GM12874 (cell line): Measurements from ENCODE around the gene PRKCE.

Source experiments
- TF ChIP-seq, protein P1 (sequence below): IDR thresholded peaks from 2 replicates; pipeline ENCODE4 v1.5.1; 2011; ENCODE audit warnings: low read depth, mild to moderate bottlenecking, control low read depth, low read length, moderate library complexity; ENCODE audit not compliant: insufficient read depth

PRKCE gene

DNA sequence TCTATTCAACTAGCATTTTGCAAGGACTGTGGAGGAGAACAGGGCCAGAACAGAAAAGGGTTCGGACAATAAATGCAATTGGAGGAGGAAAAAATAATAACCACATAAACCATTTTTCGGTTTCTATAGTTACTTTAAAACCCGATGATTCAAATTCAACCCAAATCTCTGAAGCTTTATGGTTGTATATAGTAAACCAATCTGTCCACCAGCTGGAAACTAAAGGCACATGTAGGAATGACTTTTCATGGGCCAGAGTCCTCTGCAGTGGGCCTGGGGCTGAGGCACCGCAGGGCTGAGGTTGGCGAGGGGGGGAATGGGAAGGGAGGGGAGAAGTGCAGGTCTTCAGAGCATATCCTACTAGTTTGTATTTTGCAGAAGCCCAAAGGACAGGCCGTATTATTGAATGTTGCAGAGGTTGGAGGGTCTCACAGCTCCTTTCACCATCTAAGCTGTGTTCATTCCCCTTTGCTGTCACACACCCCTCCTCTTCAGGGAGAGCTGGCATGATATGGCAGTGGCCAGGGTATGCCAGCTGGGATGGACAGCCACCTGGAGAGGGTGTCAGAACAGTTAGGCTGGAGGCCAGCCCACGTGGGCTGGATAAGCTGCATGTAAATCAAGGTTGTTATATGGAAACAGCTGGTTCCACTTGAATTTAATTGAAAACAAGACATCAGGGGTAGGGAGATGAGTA, 267.1 kb downstream of the PRKCE start:
- TF ChIP-seq, protein P1, sequence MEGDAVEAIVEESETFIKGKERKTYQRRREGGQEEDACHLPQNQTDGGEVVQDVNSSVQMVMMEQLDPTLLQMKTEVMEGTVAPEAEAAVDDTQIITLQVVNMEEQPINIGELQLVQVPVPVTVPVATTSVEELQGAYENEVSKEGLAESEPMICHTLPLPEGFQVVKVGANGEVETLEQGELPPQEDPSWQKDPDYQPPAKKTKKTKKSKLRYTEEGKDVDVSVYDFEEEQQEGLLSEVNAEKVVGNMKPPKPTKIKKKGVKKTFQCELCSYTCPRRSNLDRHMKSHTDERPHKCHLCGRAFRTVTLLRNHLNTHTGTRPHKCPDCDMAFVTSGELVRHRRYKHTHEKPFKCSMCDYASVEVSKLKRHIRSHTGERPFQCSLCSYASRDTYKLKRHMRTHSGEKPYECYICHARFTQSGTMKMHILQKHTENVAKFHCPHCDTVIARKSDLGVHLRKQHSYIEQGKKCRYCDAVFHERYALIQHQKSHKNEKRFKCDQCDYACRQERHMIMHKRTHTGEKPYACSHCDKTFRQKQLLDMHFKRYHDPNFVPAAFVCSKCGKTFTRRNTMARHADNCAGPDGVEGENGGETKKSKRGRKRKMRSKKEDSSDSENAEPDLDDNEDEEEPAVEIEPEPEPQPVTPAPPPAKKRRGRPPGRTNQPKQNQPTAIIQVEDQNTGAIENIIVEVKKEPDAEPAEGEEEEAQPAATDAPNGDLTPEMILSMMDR = no peak

DNA sequence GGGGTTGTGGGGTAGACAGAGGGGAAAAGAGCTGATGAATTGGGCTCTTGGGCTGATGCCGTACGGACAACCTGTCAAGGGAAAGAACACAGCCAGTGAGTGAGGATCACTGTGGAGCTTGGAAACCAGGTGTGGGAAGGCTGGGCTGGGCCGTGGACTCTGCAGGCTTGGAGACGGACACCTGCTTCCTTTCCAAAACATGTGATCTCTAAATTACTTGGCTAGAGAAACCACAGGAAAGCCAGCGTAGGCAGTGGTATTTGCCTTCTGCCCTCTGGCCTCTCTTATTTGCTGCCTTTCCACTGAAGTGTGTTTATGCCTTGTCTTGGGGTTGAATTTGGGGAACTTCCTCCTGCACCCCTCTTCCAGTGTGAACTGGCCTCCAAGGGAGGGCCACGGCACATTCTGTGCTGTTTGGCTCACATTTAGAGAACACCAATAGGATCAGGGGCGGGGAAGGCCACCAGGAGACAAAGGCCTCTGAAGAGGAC, 267.7 kb downstream of the PRKCE start:
- TF ChIP-seq, protein P1 = no peak

DNA sequence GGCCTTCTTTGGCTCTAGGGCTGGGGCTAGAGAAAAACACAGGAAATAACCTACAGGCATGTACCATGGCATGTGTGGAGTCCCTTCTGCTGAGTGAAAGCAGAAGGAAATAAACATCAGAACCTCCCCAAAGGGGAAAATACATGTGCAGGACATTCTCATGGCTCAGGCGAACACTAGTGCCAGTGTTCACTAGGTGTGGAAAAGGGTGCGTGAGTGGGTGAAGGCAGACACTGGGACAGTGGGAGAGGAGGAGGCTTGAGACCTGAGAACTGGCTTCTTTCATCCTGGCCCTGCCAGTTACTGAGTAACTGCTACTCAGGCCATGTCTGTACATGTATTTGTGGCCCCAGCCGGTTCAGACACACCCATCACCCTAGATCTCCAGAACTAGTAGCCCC, 268.2 kb downstream of the PRKCE start:
- TF ChIP-seq, protein P1 = no peak

DNA sequence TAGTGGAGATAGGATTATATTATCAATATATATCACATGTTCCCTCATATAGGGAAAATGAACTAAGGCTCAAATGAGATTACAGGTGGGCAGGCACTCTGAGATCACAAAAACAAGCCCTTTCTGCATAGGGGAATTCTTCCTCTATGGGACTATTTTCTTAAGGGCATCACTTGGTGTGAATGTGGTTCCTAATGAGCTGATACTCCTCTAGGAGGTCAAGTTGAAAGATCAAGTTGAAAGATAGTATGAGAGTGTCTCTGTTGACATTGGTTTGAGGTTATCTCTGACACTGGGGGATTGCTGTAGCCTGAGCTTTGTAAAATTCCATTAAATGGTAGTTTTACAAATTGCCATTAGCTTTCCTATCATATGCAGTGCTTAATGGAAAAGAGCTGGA, 270.4 kb downstream of the PRKCE start:
- TF ChIP-seq, protein P1 = no peak

DNA sequence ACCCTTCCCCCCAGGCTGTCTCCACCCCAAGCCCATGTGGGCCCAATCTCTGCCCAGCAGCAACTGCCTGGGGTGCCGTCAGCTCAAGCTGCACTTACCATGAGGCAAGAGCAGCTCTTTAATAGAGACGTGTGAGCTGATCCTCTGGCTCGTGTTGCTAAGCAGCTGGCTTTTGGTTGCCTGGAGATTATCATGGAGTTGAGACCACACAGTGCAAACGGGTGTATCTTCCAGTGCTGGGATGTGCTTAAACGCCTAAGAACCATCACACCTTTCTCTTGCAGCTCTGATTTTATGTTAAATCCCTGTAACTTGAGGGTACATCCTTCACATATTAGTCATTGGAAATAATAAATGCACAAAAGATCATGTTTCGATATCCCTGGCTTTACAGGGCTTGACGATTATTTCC, 271.1 kb downstream of the PRKCE start:
- TF ChIP-seq, protein P1 = no peak

DNA sequence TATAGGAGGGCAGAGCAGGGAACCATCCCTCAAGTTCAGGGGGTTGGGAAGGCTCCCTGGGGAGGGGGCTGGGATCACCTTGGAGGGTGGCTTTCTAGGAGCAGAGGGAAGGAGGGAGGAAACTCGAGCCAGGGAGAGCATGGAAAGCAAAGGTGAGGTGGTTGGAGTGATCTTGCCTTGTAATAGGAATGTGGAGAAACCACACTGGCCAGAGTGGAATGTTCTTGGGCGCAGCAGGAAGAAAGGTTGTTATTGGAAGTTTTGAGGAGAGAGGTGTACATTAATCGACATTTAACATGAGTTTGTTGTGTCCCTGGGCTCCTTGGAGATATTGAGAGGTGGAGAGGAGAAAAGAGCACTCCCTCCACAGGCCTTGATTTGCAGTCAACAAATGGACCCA, 272.2 kb downstream of the PRKCE start:
- TF ChIP-seq, protein P1 = no peak

DNA sequence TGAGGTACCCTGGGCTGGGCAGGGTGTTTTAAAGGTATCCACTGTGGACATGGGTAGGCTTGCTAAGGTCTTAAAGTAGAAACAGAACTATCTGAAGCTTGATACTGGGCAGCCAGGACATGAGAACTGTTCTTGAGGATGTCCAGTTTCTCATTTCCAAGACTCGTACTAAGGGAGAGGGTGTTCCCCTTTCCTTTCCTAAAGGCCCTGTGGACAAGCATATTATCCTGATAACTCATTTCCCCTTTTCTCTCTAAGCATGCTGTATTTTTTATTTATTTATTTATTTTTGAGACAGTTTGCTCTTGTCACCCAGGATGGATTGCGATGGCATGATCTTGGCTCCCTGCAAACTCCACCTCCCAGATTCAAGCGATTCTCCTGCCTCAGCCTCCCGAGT, 273.6 kb downstream of the PRKCE start:
- TF ChIP-seq, protein P1 = no peak
